K562 (cell line): ENCODE results near the gene TMEM63C. TPM values are rescaled to one million over a fixed set of nuclear protein-coding genes. Genes with fewer than 3 reads are reported as not detected.

Experiments
- ATAC-seq: fragments of 200-7000 bp; cut with Tn5 transposase; 3 replicates; pipeline ENCODE4 v1.9.1; 2020; ENCODE audit warnings: moderate library complexity
- BruUV-seq: library from RNA; stranded (reverse); fragments of 400-500 nt; replicated peaks from 2 replicates; lab custom pipeline; 2021; lab: Mats Ljungman, UMichigan
- CTCF ChIA-PET: fragments of 300-600 bp; formaldehyde crosslinking; extraction: SDS; loops from one replicate; lab custom pipeline; 2021; ENCODE audit warnings: low intra/inter-chr PET ratio; lab: Yijun Ruan, JAX
- POLR2A ChIA-PET: fragments of 300-600, 350-650 bp; sonication (Branson Sonifier 250); formaldehyde crosslinking; extraction: SDS; loops from one replicate; lab custom pipeline; 2021; ENCODE audit warnings: antibody characterized with exemption, inconsistent platforms; lab: Yijun Ruan, JAX
- DNase-seq, 4 experiments: peaks; one replicate each; pipeline versions ENCODE4 v3.0.0 to v3.0.0-alpha.2; 2011 to 2018; ENCODE audit warnings: low spot score in 3 of 4, mixed read lengths in 3 of 4; ENCODE audit errors: extremely low read depth in 1 of 4
- FAIRE-seq: peaks from 2 replicates; lab custom pipeline; 2011; peaks lifted over from hg19 to GRCh38; lab: Jason Lieb, UNC
- H2AFZ ChIP-seq: 2 replicates; pipeline ENCODE4 v1.6.0; 2011; ENCODE audit warnings: low read depth, low read length, control low read depth, inconsistent platforms
- H3K27ac ChIP-seq: fragments of 200-600 bp; 3 replicates; pipeline ENCODE4 v1.8.0; 2011; ENCODE audit warnings: low read depth, mild to moderate bottlenecking, control low read depth, inconsistent platforms, low read length, moderate library complexity, mixed read lengths; ENCODE audit errors: extremely low read depth
- H3K27me3 ChIP-seq, 2 experiments: fragments of 300-600 bp in 1 of 2; 2 replicates in 1 of 2; 3 replicates in 1 of 2; pipeline versions ENCODE4 v1.6.0 to v1.8.0; 2011; ENCODE audit warnings: inconsistent platforms in 2 of 2, low read length in 2 of 2, mild to moderate bottlenecking in 1 of 2, mixed read lengths in 1 of 2, moderate library complexity in 1 of 2; ENCODE audit not compliant: control insufficient read depth in 2 of 2, insufficient read depth in 2 of 2
- H3K36me3 ChIP-seq: fragments of 300-600 bp; 3 replicates; pipeline ENCODE4 v1.8.0; 2011; ENCODE audit warnings: mild to moderate bottlenecking, low read length, inconsistent platforms; ENCODE audit not compliant: control insufficient read depth, insufficient read depth
- H3K4me1 ChIP-seq, 2 experiments: fragments of 200-600 bp in 1 of 2; replicated peaks in 1 of 2; 2 replicates in 1 of 2; 3 replicates in 1 of 2; pipeline versions ENCODE4 v1.5.1 to v1.8.0; 2011; ENCODE audit warnings: inconsistent platforms in 2 of 2, low read length in 2 of 2, mild to moderate bottlenecking in 1 of 2, mixed read lengths in 1 of 2, moderate library complexity in 1 of 2; ENCODE audit not compliant: control insufficient read depth in 2 of 2, insufficient read depth in 2 of 2
- H3K4me2 ChIP-seq: 2 replicates; pipeline ENCODE4 v1.6.1; 2011; ENCODE audit warnings: low read length, control low read depth, inconsistent platforms, mixed read lengths; ENCODE audit not compliant: insufficient read depth
- H3K4me3 ChIP-seq: fragments of 200-600 bp; sonication (generic), shearing (Covaris generic); 2 replicates; pipeline ENCODE4 v1.5.1; 2016; ENCODE audit warnings: control low read depth, inconsistent platforms
- H3K79me2 ChIP-seq: fragments of 200-600 bp; 3 replicates; pipeline ENCODE4 v1.8.0; 2011; ENCODE audit warnings: low read length, inconsistent platforms; ENCODE audit not compliant: control insufficient read depth, insufficient read depth
- H3K9ac ChIP-seq, 2 experiments: 2 replicates each; pipeline versions ENCODE4 v1.6.0 to v1.6.1; 2011; ENCODE audit warnings: low read depth in 2 of 2, low read length in 2 of 2, control low read depth in 1 of 2, inconsistent platforms in 1 of 2, mild to moderate bottlenecking in 1 of 2, mixed read lengths in 1 of 2; ENCODE audit not compliant: insufficient read depth in 1 of 2
- H3K9me1 ChIP-seq: one replicate; pipeline ENCODE4 v1.6.0; 2011; ENCODE audit warnings: inconsistent platforms, mild to moderate bottlenecking, low read length, moderate library complexity; ENCODE audit not compliant: control insufficient read depth, insufficient read depth
- H3K9me3 ChIP-seq: replicated peaks from 2 replicates; pipeline ENCODE4 v1.5.1; 2011; ENCODE audit warnings: low read depth, low read length, inconsistent platforms; ENCODE audit not compliant: control insufficient read depth, insufficient read depth
- H4K20me1 ChIP-seq: replicated peaks from 2 replicates; pipeline ENCODE4 v1.6.1; 2011; ENCODE audit warnings: low read length, inconsistent platforms, mixed read lengths; ENCODE audit not compliant: control insufficient read depth, insufficient read depth
- ERF ChIP-seq: fragments of 450-650 bp; formaldehyde crosslinking; IDR thresholded peaks from 2 replicates; pipeline ENCODE4 v1.4.0; 2020; ENCODE audit warnings: mild to moderate bottlenecking, mixed read lengths
- KLF16 ChIP-seq: IDR thresholded peaks from 2 replicates; pipeline ENCODE4 v1.6.1; 2016; ENCODE audit warnings: antibody characterized with exemption
- PTBP1 ChIP-seq: fragments of 200-400 bp; formaldehyde crosslinking; IDR thresholded peaks from 2 replicates; pipeline ENCODE4 v1.6.1; 2017; ENCODE audit warnings: low read depth, low read length
- RBFOX2 ChIP-seq: fragments of 200-400 bp; formaldehyde crosslinking; IDR thresholded peaks from 2 replicates; pipeline ENCODE4 v1.6.1; 2017; ENCODE audit warnings: low read depth, mild to moderate bottlenecking, low read length, moderate library complexity
- SLC30A9 ChIP-seq: fragments of 250-450 bp; sonication (Bioruptor Pico); IDR thresholded peaks from 2 replicates; pipeline ENCODE4 v1.8.0; 2022; ENCODE audit warnings: mild to moderate bottlenecking, moderate library complexity
- WGBS: fragments of 100-300 bp; shearing (Covaris generic); methylation state at CpG from one replicate; pipeline ENCODE4 v1.1.6; 2016; ENCODE audit warnings: low coverage, mixed read lengths; ENCODE audit not compliant: insufficient coverage; ENCODE audit errors: missing lambda C conversion rate; 5-methylcytosine and 5-hydroxymethylcytosine counted together
- in situ Hi-C: fragments of 300-500 bp; cut with MboI; formaldehyde crosslinking; loops from 4 replicates; pipeline ENCODE4 v1.15.0; 2018; ENCODE audit warnings: inconsistent platforms, mixed read lengths
- intact Hi-C: fragments of 100-400 bp; cut with micrococcal nuclease; formaldehyde crosslinking; loops from 2 replicates; pipeline ENCODE4 v1.14.2; 2022
- polyA plus RNA-seq, 8 experiments: library from polyadenylated mRNA; depleted of rRNA in 4 of 8; stranded (reverse) in 5 of 8; unstranded in 3 of 8; fragments of >200 nt; fragmentation: Nextera tagmentation in 2 of 8; fragmentation: Illumina TruSeq in 1 of 8; extraction: Ambion mirVana in 2 of 8; extraction: Trizol in 1 of 8; gene quantifications; 2 replicates each; pipeline versions ENCODE4 v1.2.1 to v1.2.3, GENCODE V29; 2011 to 2014; ENCODE audit warnings: inconsistent platforms in 1 of 8, missing spikeins in 1 of 8
- total RNA-seq, 7 experiments: library from RNA; depleted of rRNA in 6 of 7; stranded (reverse); fragments of >200 nt in 6 of 7; fragmentation: Illumina TruSeq in 2 of 7; extraction: Trizol in 2 of 7; gene quantifications; 2 replicates each; pipeline versions ENCODE4 v1.2.1 to v1.2.3, GENCODE V29; 2011 to 2021; ENCODE audit warnings: low replicate concordance in 1 of 7
- TF ChIP-seq, protein P1 (sequence below), 2 experiments: fragments of 450-650 bp; conservative IDR thresholded peaks; 2 replicates each; pipeline ENCODE4 v1.6.1; 2017; ENCODE audit warnings: mild to moderate bottlenecking in 2 of 2, moderate library complexity in 2 of 2
- TF ChIP-seq, protein P2 (sequence below): fragments of 200-600 bp; sonication (generic); IDR thresholded peaks from one replicate; pipeline ENCODE4 v1.6.1; 2012; ENCODE audit warnings: mild to moderate bottlenecking, low read depth, low read length, inconsistent platforms

Gene TMEM63C
- total and polyA plus RNA-seq, 9 of the 15 experiments (the other 6 are each of a cell fraction or from before 2014, with no cell fraction given), result 0.07 TPM; not detected in 8

DNA sequence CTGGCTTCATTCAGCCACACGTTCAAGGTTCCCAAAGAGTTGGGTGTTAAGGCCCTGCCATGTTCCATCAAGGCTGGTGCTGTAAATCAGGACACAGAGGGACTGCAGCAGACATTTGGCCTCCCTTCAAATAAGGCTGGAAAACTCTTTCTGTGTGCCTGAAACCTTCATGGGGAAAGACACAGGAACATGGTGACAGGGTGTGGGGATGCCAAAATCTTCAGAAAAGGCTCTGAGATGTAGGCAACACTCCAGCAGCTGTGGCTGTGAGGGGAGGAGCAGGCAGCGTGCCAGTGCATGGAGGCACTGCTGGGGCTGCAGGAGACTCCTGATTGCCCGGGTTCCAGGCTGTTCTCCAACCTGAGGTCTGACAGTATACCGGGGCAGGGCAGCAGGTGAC is 124.1 kb downstream of the TMEM63C start:
- Histone ChIP-seq H3K9me1 (no peaks in the 10 kb centered on the region), H3K27ac (no peak overlapping the region), H3K9me3 (no peaks in the 10 kb centered on the region), H3K4me1 (peaks cover 0 to 5% of the 10 kb centered on the region in 2 experiments; a peak in 2 of 5 replicates), H4K20me1 (no peaks in the 10 kb centered on the region), H2AFZ (no peak overlapping the region), H3K9ac (no peak overlapping the region), H3K4me2 (no peak overlapping the region), H3K79me2 (no peaks in the 10 kb centered on the region), H3K27me3 (no peaks in the 10 kb centered on the region), H3K36me3 (peaks cover 14% of the 10 kb centered on the region; the same call in 2 of the 3 replicates), H3K4me3 (no peak overlapping the region)
- 52% methylated on average over 4 of the region's 4 CpGs for WGBS
- ChIA-PET CTCF (no interaction called here), POLR2A (interaction anchor here (2.6 kb wide), 1 partner anchor 11 kb away, joined by 10 read pairs; no protein-coding TSS in a partner anchor)
- in situ Hi-C loops (no loop called here), intact Hi-C loops (no loop called here)
- no TSS peak for BruUV-seq
- ATAC-seq (no peak), DNase-seq (no peak), FAIRE-seq (no peak)
- TF ChIP-seq KLF16, result no peak
- TF ChIP-seq, protein P1, sequence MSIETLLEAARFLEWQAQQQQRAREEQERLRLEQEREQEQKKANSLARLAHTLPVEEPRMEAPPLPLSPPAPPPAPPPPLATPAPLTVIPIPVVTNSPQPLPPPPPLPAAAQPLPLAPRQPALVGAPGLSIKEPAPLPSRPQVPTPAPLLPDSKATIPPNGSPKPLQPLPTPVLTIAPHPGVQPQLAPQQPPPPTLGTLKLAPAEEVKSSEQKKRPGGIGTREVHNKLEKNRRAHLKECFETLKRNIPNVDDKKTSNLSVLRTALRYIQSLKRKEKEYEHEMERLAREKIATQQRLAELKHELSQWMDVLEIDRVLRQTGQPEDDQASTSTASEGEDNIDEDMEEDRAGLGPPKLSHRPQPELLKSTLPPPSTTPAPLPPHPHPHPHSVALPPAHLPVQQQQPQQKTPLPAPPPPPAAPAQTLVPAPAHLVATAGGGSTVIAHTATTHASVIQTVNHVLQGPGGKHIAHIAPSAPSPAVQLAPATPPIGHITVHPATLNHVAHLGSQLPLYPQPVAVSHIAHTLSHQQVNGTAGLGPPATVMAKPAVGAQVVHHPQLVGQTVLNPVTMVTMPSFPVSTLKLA (conservative IDR thresholded peaks at IDR 0.05), result no peak
- no peak for TF ChIP-seq ERF
- TF ChIP-seq RBFOX2, result no peak
- TF ChIP-seq, protein P2, sequence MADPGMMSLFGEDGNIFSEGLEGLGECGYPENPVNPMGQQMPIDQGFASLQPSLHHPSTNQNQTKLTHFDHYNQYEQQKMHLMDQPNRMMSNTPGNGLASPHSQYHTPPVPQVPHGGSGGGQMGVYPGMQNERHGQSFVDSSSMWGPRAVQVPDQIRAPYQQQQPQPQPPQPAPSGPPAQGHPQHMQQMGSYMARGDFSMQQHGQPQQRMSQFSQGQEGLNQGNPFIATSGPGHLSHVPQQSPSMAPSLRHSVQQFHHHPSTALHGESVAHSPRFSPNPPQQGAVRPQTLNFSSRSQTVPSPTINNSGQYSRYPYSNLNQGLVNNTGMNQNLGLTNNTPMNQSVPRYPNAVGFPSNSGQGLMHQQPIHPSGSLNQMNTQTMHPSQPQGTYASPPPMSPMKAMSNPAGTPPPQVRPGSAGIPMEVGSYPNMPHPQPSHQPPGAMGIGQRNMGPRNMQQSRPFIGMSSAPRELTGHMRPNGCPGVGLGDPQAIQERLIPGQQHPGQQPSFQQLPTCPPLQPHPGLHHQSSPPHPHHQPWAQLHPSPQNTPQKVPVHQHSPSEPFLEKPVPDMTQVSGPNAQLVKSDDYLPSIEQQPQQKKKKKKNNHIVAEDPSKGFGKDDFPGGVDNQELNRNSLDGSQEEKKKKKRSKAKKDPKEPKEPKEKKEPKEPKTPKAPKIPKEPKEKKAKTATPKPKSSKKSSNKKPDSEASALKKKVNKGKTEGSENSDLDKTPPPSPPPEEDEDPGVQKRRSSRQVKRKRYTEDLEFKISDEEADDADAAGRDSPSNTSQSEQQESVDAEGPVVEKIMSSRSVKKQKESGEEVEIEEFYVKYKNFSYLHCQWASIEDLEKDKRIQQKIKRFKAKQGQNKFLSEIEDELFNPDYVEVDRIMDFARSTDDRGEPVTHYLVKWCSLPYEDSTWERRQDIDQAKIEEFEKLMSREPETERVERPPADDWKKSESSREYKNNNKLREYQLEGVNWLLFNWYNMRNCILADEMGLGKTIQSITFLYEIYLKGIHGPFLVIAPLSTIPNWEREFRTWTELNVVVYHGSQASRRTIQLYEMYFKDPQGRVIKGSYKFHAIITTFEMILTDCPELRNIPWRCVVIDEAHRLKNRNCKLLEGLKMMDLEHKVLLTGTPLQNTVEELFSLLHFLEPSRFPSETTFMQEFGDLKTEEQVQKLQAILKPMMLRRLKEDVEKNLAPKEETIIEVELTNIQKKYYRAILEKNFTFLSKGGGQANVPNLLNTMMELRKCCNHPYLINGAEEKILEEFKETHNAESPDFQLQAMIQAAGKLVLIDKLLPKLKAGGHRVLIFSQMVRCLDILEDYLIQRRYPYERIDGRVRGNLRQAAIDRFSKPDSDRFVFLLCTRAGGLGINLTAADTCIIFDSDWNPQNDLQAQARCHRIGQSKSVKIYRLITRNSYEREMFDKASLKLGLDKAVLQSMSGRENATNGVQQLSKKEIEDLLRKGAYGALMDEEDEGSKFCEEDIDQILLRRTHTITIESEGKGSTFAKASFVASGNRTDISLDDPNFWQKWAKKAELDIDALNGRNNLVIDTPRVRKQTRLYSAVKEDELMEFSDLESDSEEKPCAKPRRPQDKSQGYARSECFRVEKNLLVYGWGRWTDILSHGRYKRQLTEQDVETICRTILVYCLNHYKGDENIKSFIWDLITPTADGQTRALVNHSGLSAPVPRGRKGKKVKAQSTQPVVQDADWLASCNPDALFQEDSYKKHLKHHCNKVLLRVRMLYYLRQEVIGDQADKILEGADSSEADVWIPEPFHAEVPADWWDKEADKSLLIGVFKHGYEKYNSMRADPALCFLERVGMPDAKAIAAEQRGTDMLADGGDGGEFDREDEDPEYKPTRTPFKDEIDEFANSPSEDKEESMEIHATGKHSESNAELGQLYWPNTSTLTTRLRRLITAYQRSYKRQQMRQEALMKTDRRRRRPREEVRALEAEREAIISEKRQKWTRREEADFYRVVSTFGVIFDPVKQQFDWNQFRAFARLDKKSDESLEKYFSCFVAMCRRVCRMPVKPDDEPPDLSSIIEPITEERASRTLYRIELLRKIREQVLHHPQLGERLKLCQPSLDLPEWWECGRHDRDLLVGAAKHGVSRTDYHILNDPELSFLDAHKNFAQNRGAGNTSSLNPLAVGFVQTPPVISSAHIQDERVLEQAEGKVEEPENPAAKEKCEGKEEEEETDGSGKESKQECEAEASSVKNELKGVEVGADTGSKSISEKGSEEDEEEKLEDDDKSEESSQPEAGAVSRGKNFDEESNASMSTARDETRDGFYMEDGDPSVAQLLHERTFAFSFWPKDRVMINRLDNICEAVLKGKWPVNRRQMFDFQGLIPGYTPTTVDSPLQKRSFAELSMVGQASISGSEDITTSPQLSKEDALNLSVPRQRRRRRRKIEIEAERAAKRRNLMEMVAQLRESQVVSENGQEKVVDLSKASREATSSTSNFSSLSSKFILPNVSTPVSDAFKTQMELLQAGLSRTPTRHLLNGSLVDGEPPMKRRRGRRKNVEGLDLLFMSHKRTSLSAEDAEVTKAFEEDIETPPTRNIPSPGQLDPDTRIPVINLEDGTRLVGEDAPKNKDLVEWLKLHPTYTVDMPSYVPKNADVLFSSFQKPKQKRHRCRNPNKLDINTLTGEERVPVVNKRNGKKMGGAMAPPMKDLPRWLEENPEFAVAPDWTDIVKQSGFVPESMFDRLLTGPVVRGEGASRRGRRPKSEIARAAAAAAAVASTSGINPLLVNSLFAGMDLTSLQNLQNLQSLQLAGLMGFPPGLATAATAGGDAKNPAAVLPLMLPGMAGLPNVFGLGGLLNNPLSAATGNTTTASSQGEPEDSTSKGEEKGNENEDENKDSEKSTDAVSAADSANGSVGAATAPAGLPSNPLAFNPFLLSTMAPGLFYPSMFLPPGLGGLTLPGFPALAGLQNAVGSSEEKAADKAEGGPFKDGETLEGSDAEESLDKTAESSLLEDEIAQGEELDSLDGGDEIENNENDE, result no peak
- TF ChIP-seq PTBP1, result no peak
- TF ChIP-seq SLC30A9 (CRISPR knock-in tag), result no peak
